HG02678 (cell line): ENCODE results near the gene GATAD2A.
"Not testable (repeated sequence)": the region's sequence is repeated elsewhere in the genome, so short reads cannot be mapped to it uniquely, and the experiment has no call there.

ENCODE experiments used
- ATAC-seq: cut with Tn5 transposase; IDR thresholded peaks from one replicate; pipeline ENCODE4 v1.9.1; 2021; ENCODE audit warnings: mild to moderate bottlenecking, moderate library complexity; ENCODE audit not compliant: unreplicated experiment

GATAD2A gene

GRCh38 chr19:19404879-19405860 lies at the start of gene GATAD2A:
Gene GATAD2A, plus strand, starts transcription at chr19:19405675. Its CDS starts 59,671 bp downstream, at chr19:19465346.
- peak; percentile 81 for ATAC-seq

GRCh38 chr19:19356500-19356899 lies 49.0 kb upstream of the GATAD2A start:
- ATAC-seq = no peak

GRCh38 chr19:19356901-19357566 lies 48.4 kb upstream of the GATAD2A start:
- ATAC-seq = no peak

- ATAC-seq = no peak
These were observed 44.3 kb upstream of the GATAD2A start for GRCh38 chr19:19361075-19361594.

GRCh38 chr19:19362075-19362474 lies 43.4 kb upstream of the GATAD2A start:
- ATAC-seq = no peak

GRCh38 chr19:19366434-19367396 lies 38.8 kb upstream of the GATAD2A start:
- no peak for ATAC-seq

GRCh38 chr19:19368087-19368486 lies 37.4 kb upstream of the GATAD2A start:
- no peak for ATAC-seq

- ATAC-seq = no peak
These were observed 34.4 kb upstream of the GATAD2A start for GRCh38 chr19:19371059-19371458.

GRCh38 chr19:19372656-19373416 lies 32.6 kb upstream of the GATAD2A start:
- ATAC-seq = peak; percentile 91

- no peak for ATAC-seq
These were observed 25.9 kb upstream of the GATAD2A start for GRCh38 chr19:19379527-19379926.

- not testable (repeated sequence) for ATAC-seq
These were observed 25.2 kb upstream of the GATAD2A start for GRCh38 chr19:19380316-19380715.

GRCh38 chr19:19381007-19381926 lies 24.2 kb upstream of the GATAD2A start:
- ATAC-seq = no peak

GRCh38 chr19:19382118-19382517 lies 23.4 kb upstream of the GATAD2A start:
- ATAC-seq = no peak

GRCh38 chr19:19384486-19384885 lies 21.0 kb upstream of the GATAD2A start:
- no peak for ATAC-seq

- peak; percentile 90 for ATAC-seq
These were observed 20.2 kb upstream of the GATAD2A start for GRCh38 chr19:19385131-19385895.

- ATAC-seq = peak; percentile 14
These were observed 19.3 kb upstream of the GATAD2A start for GRCh38 chr19:19385896-19386869.

- ATAC-seq = no peak
These were observed 18.4 kb upstream of the GATAD2A start for GRCh38 chr19:19387108-19387507.
